HCT116 (cell line): ENCODE data around the gene KAZN. TPM values are rescaled to one million over a fixed set of nuclear protein-coding genes. Genes with fewer than 3 reads are reported as not detected.

Source experiments
- ATAC-seq: fragments of 200-7000 bp; cut with Tn5 transposase; 2 replicates; pipeline ENCODE4 v1.9.1; 2020; ENCODE audit warnings: mild to moderate bottlenecking, moderate library complexity
- BruUV-seq: library from RNA; stranded (reverse); fragments of 400-500 nt; replicated peaks from 2 replicates; lab custom pipeline; 2021; lab: Mats Ljungman, UMichigan
- CTCF ChIA-PET: fragments of 300-600 bp; sonication (Branson Sonifier 250); formaldehyde crosslinking; loops from one replicate; lab custom pipeline; 2021; ENCODE audit warnings: antibody characterized with exemption; lab: Charles Lee
- POLR2A ChIA-PET: fragments of 300-600, 350-600 bp; sonication (Branson Sonifier 250); formaldehyde crosslinking; loops from one replicate; lab custom pipeline; 2021; ENCODE audit warnings: antibody characterized with exemption; lab: Charles Lee
- RAD21 ChIA-PET, 2 experiments: fragments of 300-600 bp; sonication (Branson Sonifier 250); formaldehyde crosslinking; loops; one replicate each; lab custom pipeline; 2023; ENCODE audit warnings: low total read pairs in 2 of 2; ENCODE audit not compliant: uncharacterized antibody in 2 of 2, unreplicated experiment in 2 of 2, low non-redundant PET in 1 of 2; lab: Charles Lee
- DNase-seq: peaks from one replicate; pipeline ENCODE4 v3.0.0-alpha.2; 2010; ENCODE audit warnings: low read depth, low spot score
- H2AFZ ChIP-seq: fragments of 200-600 bp; shearing (Covaris generic), sonication (generic); 2 replicates; pipeline ENCODE4 v1.6.1; 2017; ENCODE audit warnings: low read depth, mixed run types, mixed read lengths, antibody characterized with exemption, low read length; ENCODE audit not compliant: poor library complexity, severe bottlenecking
- H3K27ac ChIP-seq: 2 replicates; pipeline ENCODE4 v1.5.1; 2012; ENCODE audit warnings: low read depth, low read length
- H3K27me3 ChIP-seq: fragments of 200-600 bp; sonication (generic); 2 replicates; pipeline ENCODE4 v1.6.1; 2016; ENCODE audit warnings: mixed run types, low read length, mixed read lengths; ENCODE audit not compliant: insufficient read depth
- H3K36me3 ChIP-seq, 2 experiments: fragments of 200-500 bp in 1 of 2; fragments of 200-600 bp in 1 of 2; sonication (Bioruptor generic) in 1 of 2; sonication (generic) in 1 of 2; 2 replicates each; pipeline versions ENCODE4 v1.5.1 to v1.6.1; 2014 to 2016; ENCODE audit warnings: low read length in 2 of 2, inconsistent platforms in 1 of 2, mixed read lengths in 1 of 2, mixed run types in 1 of 2; ENCODE audit not compliant: insufficient read depth in 2 of 2, control insufficient read depth in 1 of 2
- H3K4me1 ChIP-seq, 2 experiments: fragments of 200-600 bp in 1 of 2; sonication (generic) in 1 of 2; 2 replicates each; pipeline versions ENCODE4 v1.5.1 to v1.6.1; 2012 to 2017; ENCODE audit warnings: low read length in 2 of 2, inconsistent platforms in 1 of 2, mild to moderate bottlenecking in 1 of 2, mixed read lengths in 1 of 2, mixed run types in 1 of 2, moderate library complexity in 1 of 2; ENCODE audit not compliant: insufficient read depth in 2 of 2, control insufficient read depth in 1 of 2
- H3K4me2 ChIP-seq: fragments of 200-600 bp; sonication (generic); 2 replicates; pipeline ENCODE4 v1.6.1; 2017; ENCODE audit warnings: mixed run types, low read length, mixed read lengths
- H3K4me3 ChIP-seq, 2 experiments: fragments of 200-600 bp in 1 of 2; sonication (generic) in 1 of 2; replicated peaks in 1 of 2; 2 replicates each; pipeline ENCODE4 v1.5.1; 2011 to 2016; ENCODE audit warnings: low read length in 2 of 2, control low read depth in 1 of 2, low read depth in 1 of 2, mild to moderate bottlenecking in 1 of 2, mixed read lengths in 1 of 2, mixed run types in 1 of 2
- H3K79me2 ChIP-seq: fragments of 200-600 bp; sonication (generic); 2 replicates; pipeline ENCODE4 v1.6.1; 2017; ENCODE audit warnings: mild to moderate bottlenecking, mixed run types, low read length, moderate library complexity, mixed read lengths; ENCODE audit not compliant: insufficient read depth
- H3K9ac ChIP-seq: fragments of 200-600 bp; sonication (generic); 2 replicates; pipeline ENCODE4 v1.6.1; 2016; ENCODE audit warnings: low read length, mixed read lengths
- H3K9me2 ChIP-seq: fragments of 200-600 bp; sonication (generic), shearing (Covaris generic); 2 replicates; pipeline ENCODE4 v1.6.1; 2017; ENCODE audit warnings: mixed run types, mild to moderate bottlenecking, moderate library complexity; ENCODE audit not compliant: insufficient read depth
- H3K9me3 ChIP-seq, 2 experiments: fragments of 200-500 bp in 1 of 2; fragments of 200-600 bp in 1 of 2; sonication (Bioruptor generic) in 1 of 2; sonication (generic) in 1 of 2; 2 replicates each; pipeline ENCODE4 v1.6.1; 2014 to 2017; ENCODE audit warnings: low read length in 2 of 2, mixed read lengths in 2 of 2, inconsistent platforms in 1 of 2, low read depth in 1 of 2, mild to moderate bottlenecking in 1 of 2, mixed run types in 1 of 2, moderate library complexity in 1 of 2; ENCODE audit not compliant: control insufficient read depth in 1 of 2, insufficient read depth in 1 of 2
- H4K20me1 ChIP-seq: fragments of 200-600 bp; sonication (generic), shearing (Covaris generic); 2 replicates; pipeline ENCODE4 v1.6.1; 2017; ENCODE audit warnings: mixed run types, mild to moderate bottlenecking, moderate library complexity; ENCODE audit not compliant: insufficient read depth
- CEBPB ChIP-seq: IDR thresholded peaks from 2 replicates; pipeline ENCODE4 v1.6.1; 2012; ENCODE audit warnings: low read depth
- EGR1 ChIP-seq: IDR thresholded peaks from 2 replicates; pipeline ENCODE4 v1.6.1; 2012; ENCODE audit warnings: low read depth
- EZH2 ChIP-seq: fragments of 200-600 bp; sonication (generic); IDR thresholded peaks from 2 replicates; pipeline ENCODE4 v1.6.1; 2017; ENCODE audit warnings: antibody characterized with exemption, mixed run types
- EZH2phosphoT487 ChIP-seq: fragments of 200-600 bp; IDR thresholded peaks from 2 replicates; pipeline ENCODE4 v1.6.1; 2018; ENCODE audit warnings: antibody characterized with exemption, borderline replicate concordance
- FOSL1 ChIP-seq: IDR thresholded peaks from 2 replicates; pipeline ENCODE4 v1.6.1; 2012; ENCODE audit warnings: low read depth
- JUND ChIP-seq: IDR thresholded peaks from 2 replicates; pipeline ENCODE4 v1.6.1; 2012
- POLR2A ChIP-seq: IDR thresholded peaks from 2 replicates; pipeline ENCODE4 v1.7.0; 2011; ENCODE audit warnings: borderline replicate concordance; ENCODE audit not compliant: insufficient read depth, insufficient read length; ENCODE audit errors: extremely low read depth
- POLR2AphosphoS5 ChIP-seq: IDR thresholded peaks from 2 replicates; pipeline ENCODE4 v1.6.1; 2011; ENCODE audit warnings: mild to moderate bottlenecking, low read depth, low read length, moderate library complexity
- RAD21 ChIP-seq: IDR thresholded peaks from 2 replicates; pipeline ENCODE4 v1.6.1; 2012; ENCODE audit warnings: low read depth, mild to moderate bottlenecking
- SIN3A ChIP-seq: IDR thresholded peaks from 2 replicates; pipeline ENCODE4 v1.6.1; 2012; ENCODE audit warnings: low read depth
- SP1 ChIP-seq: IDR thresholded peaks from 2 replicates; pipeline ENCODE4 v1.6.1; 2012; ENCODE audit warnings: low read depth
- SRF ChIP-seq: IDR thresholded peaks from 2 replicates; pipeline ENCODE4 v1.6.1; 2012; ENCODE audit warnings: low read depth
- TCF7L2 ChIP-seq: IDR thresholded peaks from 2 replicates; pipeline ENCODE4 v1.7.0; 2011; ENCODE audit warnings: borderline replicate concordance, inconsistent platforms; ENCODE audit not compliant: insufficient read depth, insufficient read length; ENCODE audit errors: extremely low read depth
- ZFX ChIP-seq: fragments of 450-650 bp; IDR thresholded peaks from 2 replicates; pipeline ENCODE4 v1.6.1; 2017
- ZNF274 ChIP-seq: fragments of 200-500 bp; sonication (Bioruptor generic); IDR thresholded peaks from 2 replicates; pipeline ENCODE4 v1.6.1; 2014; ENCODE audit warnings: mild to moderate bottlenecking, low read depth, low read length, inconsistent platforms
- intact Hi-C: fragments of 100-400 bp; cut with micrococcal nuclease; formaldehyde crosslinking; loops from 2 replicates; pipeline ENCODE4 v1.10.0; 2022
- total RNA-seq: library from RNA; stranded (reverse); gene quantifications from one replicate; pipeline ENCODE4 v1.2.1, GENCODE V29; 2021; ENCODE audit not compliant: unreplicated experiment
- TF ChIP-seq, protein P1 (sequence below): IDR thresholded peaks from 2 replicates; pipeline ENCODE4 v1.6.1; 2012; ENCODE audit warnings: low read depth
- TF ChIP-seq, protein P2 (sequence below): IDR thresholded peaks from 2 replicates; pipeline ENCODE4 v1.6.1; 2012
- TF ChIP-seq, protein P3 (sequence below): IDR thresholded peaks from 2 replicates; pipeline ENCODE4 v1.6.1; 2011; ENCODE audit warnings: mild to moderate bottlenecking, low read length, moderate library complexity; ENCODE audit not compliant: insufficient replicate concordance; ENCODE audit errors: extremely low read depth
- TF ChIP-seq, protein P4 (sequence below), 3 experiments: fragments of 200-600 bp in 1 of 3; sonication (generic) in 1 of 3; IDR thresholded peaks in 2 of 3; conservative IDR thresholded peaks in 1 of 3; 2 replicates each; pipeline ENCODE4 v1.5.1; 2012 to 2017; ENCODE audit warnings: low read depth in 2 of 3, low read length in 2 of 3, antibody characterized with exemption in 1 of 3, borderline replicate concordance in 1 of 3, control low read depth in 1 of 3, mild to moderate bottlenecking in 1 of 3, mixed read lengths in 1 of 3, mixed run types in 1 of 3, moderate library complexity in 1 of 3; ENCODE audit not compliant: insufficient read depth in 1 of 3

The KAZN gene
- total RNA-seq, 1 experiment from 2014 or later: 13.4 TPM

DNA sequence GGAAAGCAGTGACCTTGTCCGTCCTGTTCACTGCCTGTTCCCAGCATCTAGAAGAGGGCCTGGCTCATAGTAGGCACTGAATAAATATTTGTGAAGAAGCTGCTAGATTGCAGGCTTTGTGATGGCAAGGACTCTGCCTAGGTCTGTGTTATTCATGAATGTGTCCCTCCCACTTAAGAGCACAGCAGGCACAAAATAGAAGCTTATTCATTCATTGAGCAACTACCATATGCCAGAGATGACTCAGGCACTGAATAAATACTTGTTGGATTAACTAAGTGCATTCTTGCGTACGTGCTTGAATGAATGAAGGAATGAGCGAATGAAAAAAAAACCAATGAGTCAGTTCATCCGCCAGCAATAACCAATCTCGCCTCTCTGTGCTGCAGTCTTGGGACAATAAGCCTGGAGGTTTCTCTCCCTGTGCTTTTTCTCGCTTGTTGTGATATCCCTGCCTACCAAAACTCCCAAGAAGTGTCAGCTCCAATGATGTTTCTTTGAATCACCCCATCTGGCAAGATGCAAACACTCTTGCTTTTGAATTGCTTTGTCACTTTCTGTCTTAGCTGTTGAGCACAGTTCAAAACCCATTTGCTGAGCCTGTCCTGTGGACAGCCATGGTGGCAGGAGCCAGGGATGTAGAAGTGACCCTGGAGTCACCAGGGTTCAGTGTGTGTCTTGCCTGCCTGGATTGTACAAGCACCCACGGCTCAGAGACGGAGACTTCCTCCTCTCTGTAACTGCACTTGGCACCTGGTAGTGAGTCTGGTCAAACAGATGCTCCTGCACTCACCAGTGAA is 143.9 kb downstream of the KAZN start:
- POLR2A ChIA-PET: no interaction called here
- TF ChIP-seq EZH2phosphoT487: no peak
- no peak for TF ChIP-seq SRF
- no peak for TF ChIP-seq SIN3A
- no peak for TF ChIP-seq RAD21
- peak; percentile 88 for TF ChIP-seq JUND
- no peak for TF ChIP-seq POLR2A
- TF ChIP-seq EGR1: no peak
- TF ChIP-seq, protein P1, sequence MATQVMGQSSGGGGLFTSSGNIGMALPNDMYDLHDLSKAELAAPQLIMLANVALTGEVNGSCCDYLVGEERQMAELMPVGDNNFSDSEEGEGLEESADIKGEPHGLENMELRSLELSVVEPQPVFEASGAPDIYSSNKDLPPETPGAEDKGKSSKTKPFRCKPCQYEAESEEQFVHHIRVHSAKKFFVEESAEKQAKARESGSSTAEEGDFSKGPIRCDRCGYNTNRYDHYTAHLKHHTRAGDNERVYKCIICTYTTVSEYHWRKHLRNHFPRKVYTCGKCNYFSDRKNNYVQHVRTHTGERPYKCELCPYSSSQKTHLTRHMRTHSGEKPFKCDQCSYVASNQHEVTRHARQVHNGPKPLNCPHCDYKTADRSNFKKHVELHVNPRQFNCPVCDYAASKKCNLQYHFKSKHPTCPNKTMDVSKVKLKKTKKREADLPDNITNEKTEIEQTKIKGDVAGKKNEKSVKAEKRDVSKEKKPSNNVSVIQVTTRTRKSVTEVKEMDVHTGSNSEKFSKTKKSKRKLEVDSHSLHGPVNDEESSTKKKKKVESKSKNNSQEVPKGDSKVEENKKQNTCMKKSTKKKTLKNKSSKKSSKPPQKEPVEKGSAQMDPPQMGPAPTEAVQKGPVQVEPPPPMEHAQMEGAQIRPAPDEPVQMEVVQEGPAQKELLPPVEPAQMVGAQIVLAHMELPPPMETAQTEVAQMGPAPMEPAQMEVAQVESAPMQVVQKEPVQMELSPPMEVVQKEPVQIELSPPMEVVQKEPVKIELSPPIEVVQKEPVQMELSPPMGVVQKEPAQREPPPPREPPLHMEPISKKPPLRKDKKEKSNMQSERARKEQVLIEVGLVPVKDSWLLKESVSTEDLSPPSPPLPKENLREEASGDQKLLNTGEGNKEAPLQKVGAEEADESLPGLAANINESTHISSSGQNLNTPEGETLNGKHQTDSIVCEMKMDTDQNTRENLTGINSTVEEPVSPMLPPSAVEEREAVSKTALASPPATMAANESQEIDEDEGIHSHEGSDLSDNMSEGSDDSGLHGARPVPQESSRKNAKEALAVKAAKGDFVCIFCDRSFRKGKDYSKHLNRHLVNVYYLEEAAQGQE: no peak
- TF ChIP-seq FOSL1: peak; percentile 82
- TF ChIP-seq SP1: peak; percentile 62
- TF ChIP-seq, protein P2, sequence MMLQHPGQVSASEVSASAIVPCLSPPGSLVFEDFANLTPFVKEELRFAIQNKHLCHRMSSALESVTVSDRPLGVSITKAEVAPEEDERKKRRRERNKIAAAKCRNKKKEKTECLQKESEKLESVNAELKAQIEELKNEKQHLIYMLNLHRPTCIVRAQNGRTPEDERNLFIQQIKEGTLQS: no peak
- TF ChIP-seq ZFX: no peak
- TF ChIP-seq POLR2AphosphoS5: peak; percentile 47; the same call in 1 of the 2 replicates
- peak; percentile 92 for TF ChIP-seq CEBPB
- no peak for TF ChIP-seq TCF7L2
- no peak for TF ChIP-seq ZNF274
- TF ChIP-seq, protein P3, sequence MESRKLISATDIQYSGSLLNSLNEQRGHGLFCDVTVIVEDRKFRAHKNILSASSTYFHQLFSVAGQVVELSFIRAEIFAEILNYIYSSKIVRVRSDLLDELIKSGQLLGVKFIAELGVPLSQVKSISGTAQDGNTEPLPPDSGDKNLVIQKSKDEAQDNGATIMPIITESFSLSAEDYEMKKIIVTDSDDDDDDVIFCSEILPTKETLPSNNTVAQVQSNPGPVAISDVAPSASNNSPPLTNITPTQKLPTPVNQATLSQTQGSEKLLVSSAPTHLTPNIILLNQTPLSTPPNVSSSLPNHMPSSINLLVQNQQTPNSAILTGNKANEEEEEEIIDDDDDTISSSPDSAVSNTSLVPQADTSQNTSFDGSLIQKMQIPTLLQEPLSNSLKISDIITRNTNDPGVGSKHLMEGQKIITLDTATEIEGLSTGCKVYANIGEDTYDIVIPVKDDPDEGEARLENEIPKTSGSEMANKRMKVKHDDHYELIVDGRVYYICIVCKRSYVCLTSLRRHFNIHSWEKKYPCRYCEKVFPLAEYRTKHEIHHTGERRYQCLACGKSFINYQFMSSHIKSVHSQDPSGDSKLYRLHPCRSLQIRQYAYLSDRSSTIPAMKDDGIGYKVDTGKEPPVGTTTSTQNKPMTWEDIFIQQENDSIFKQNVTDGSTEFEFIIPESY: no peak
- no peak for TF ChIP-seq EZH2
- TF ChIP-seq, protein P4, sequence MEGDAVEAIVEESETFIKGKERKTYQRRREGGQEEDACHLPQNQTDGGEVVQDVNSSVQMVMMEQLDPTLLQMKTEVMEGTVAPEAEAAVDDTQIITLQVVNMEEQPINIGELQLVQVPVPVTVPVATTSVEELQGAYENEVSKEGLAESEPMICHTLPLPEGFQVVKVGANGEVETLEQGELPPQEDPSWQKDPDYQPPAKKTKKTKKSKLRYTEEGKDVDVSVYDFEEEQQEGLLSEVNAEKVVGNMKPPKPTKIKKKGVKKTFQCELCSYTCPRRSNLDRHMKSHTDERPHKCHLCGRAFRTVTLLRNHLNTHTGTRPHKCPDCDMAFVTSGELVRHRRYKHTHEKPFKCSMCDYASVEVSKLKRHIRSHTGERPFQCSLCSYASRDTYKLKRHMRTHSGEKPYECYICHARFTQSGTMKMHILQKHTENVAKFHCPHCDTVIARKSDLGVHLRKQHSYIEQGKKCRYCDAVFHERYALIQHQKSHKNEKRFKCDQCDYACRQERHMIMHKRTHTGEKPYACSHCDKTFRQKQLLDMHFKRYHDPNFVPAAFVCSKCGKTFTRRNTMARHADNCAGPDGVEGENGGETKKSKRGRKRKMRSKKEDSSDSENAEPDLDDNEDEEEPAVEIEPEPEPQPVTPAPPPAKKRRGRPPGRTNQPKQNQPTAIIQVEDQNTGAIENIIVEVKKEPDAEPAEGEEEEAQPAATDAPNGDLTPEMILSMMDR (IDR thresholded peaks at IDR 0.05 in 2 of 3, conservative IDR thresholded peaks at IDR 0.05 in 1 of 3; ENCODE audit: borderline replicate concordance in 1 of 3, insufficient read depth in 1 of 3, low read depth in 2 of 3, low read length in 2 of 3): no peak

More for the DNA sequence above, 143.9 kb downstream of the KAZN start:
- Histone ChIP-seq H4K20me1 (no peaks in the 10 kb centered on the region), H3K27me3 (peaks cover under 1% of the 10 kb centered on the region; the same call in 1 of the 2 replicates), H3K4me1 (peaks cover 4 to 22% of the 10 kb centered on the region in 2 experiments; a peak in 3 of 4 replicates), H3K9ac (peak overlapping the region; percentile 13; the same call in 1 of the 2 replicates), H3K9me3 (no peaks in the 10 kb centered on the region), H2AFZ (peak overlapping the region; percentile 12), H3K4me2 (peak overlapping the region; percentile 70), H3K27ac (no peak overlapping the region), H3K4me3 (peak overlapping the region in 1 of 2 experiments; percentile 21; a peak in 1 of 4 replicates), H3K79me2 (no peaks in the 10 kb centered on the region), H3K36me3 (no peaks in the 10 kb centered on the region), H3K9me2 (no peaks in the 10 kb centered on the region)
- BruUV-seq: no TSS peak
- ChIA-PET CTCF (interaction anchor here (0.9 to 1.1 kb wide), 2 partner anchors 9 to 11 kb away, joined by 3 to 4 read pairs; no protein-coding TSS in a partner anchor), RAD21 (interaction anchor here in 1 of 2 experiments (1.0 kb wide), 1 partner anchor 9 kb away, joined by 3 read pairs; no protein-coding TSS in a partner anchor)
- intact Hi-C loops: no loop called here
- DNase-seq (peak; percentile 79), ATAC-seq (peak; percentile 82)
